Mesothelial cell of epicardium (in vitro differentiated cells): ENCODE data around the gene RLBP1. TPM values are rescaled to one million over a fixed set of nuclear protein-coding genes. Genes with fewer than 3 reads are reported as not detected.

Experiments
- DNase-seq, 2 experiments: peaks; one replicate each; pipeline ENCODE4 v3.0.0; 2021; ENCODE audit warnings: low spot score in 2 of 2; ENCODE audit not compliant: unreplicated experiment in 2 of 2
- H3K27ac Mint-ChIP-seq: 2 replicates; pipeline ENCODE4 v1.8.0; 2021; ENCODE audit warnings: mixed read lengths
- H3K27me3 Mint-ChIP-seq: 2 replicates; pipeline ENCODE4 v1.8.0; 2021; ENCODE audit warnings: low read depth, mixed read lengths
- H3K36me3 Mint-ChIP-seq: 2 replicates; pipeline ENCODE4 v1.8.0; 2021; ENCODE audit warnings: mixed read lengths
- H3K4me1 Mint-ChIP-seq: 2 replicates; pipeline ENCODE4 v1.8.0; 2021; ENCODE audit warnings: mixed read lengths
- H3K4me3 Mint-ChIP-seq: 2 replicates; pipeline ENCODE4 v1.8.0; 2021; ENCODE audit warnings: mild to moderate bottlenecking, moderate library complexity, mixed read lengths
- H3K9me3 Mint-ChIP-seq: 2 replicates; pipeline ENCODE4 v1.8.0; 2021; ENCODE audit warnings: mixed read lengths
- total RNA-seq: library from RNA; stranded (reverse); gene quantifications from 3 replicates; pipeline ENCODE4 v1.2.1, GENCODE V29; 2021
- TF ChIP-seq, protein P1 (sequence below): fragments of 200-600 bp; sonication (generic); IDR thresholded peaks from one replicate; pipeline ENCODE4 v1.5.0; 2021; ENCODE audit warnings: antibody characterized with exemption; ENCODE audit not compliant: unreplicated experiment

RLBP1 gene
- total RNA-seq, 1 donor from 2014 or later, result not detected

- TF ChIP-seq, protein P1, sequence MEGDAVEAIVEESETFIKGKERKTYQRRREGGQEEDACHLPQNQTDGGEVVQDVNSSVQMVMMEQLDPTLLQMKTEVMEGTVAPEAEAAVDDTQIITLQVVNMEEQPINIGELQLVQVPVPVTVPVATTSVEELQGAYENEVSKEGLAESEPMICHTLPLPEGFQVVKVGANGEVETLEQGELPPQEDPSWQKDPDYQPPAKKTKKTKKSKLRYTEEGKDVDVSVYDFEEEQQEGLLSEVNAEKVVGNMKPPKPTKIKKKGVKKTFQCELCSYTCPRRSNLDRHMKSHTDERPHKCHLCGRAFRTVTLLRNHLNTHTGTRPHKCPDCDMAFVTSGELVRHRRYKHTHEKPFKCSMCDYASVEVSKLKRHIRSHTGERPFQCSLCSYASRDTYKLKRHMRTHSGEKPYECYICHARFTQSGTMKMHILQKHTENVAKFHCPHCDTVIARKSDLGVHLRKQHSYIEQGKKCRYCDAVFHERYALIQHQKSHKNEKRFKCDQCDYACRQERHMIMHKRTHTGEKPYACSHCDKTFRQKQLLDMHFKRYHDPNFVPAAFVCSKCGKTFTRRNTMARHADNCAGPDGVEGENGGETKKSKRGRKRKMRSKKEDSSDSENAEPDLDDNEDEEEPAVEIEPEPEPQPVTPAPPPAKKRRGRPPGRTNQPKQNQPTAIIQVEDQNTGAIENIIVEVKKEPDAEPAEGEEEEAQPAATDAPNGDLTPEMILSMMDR, result no peak
- Mint-ChIP-seq H3K36me3 (peaks cover 2% of the 10 kb centered on the region), H3K27ac (no peak overlapping the region), H3K9me3 (no peaks in the 10 kb centered on the region), H3K4me3 (no peak overlapping the region), H3K4me1 (no peaks in the 10 kb centered on the region), H3K27me3 (peaks cover 7% of the 10 kb centered on the region)
- no peak for DNase-seq
These were observed 15.3 kb downstream of the RLBP1 start for GRCh38 chr15:89205991-89206585.

DNA sequence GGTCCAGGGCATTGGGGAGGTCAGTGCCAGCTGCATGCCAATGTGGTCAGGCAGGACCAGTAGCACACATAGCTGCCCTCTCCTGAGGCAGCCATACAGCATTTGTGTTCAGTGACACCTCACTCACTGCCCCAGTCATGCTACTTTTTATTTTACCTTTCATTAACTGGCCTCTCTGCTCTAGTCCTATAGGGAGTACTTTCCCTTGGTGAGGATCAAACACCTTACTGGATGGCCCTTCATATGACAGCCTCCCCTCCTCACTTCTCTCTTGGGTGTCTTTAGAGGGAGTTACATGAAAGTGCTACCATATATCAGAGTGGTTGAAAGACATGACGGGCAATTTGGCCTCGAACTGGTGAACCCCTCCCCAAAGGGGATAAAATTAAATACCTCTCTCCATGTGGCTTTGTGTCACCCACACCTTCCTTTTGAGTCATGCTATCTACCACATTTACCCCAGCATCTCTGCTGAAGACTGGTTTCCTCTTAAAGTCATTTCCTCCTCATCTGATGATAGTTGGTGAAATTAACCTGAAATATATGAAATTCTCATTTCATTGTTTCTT, 17.6 kb downstream of the RLBP1 start:
- DNase-seq, result no peak
- Mint-ChIP-seq H3K27ac (no peak overlapping the region), H3K4me1 (no peaks in the 10 kb centered on the region), H3K9me3 (no peaks in the 10 kb centered on the region), H3K36me3 (peaks cover 4% of the 10 kb centered on the region), H3K4me3 (no peak overlapping the region), H3K27me3 (peaks cover 7% of the 10 kb centered on the region)
- TF ChIP-seq, protein P1, result no peak

GRCh38 chr15:89201465-89202005, 19.8 kb downstream of the RLBP1 start:
- TF ChIP-seq, protein P1, result no peak
- Mint-ChIP-seq H3K36me3 (peaks cover 4% of the 10 kb centered on the region), H3K4me3 (no peak overlapping the region), H3K9me3 (no peaks in the 10 kb centered on the region), H3K27ac (no peak overlapping the region), H3K27me3 (peaks cover 2% of the 10 kb centered on the region), H3K4me1 (peaks cover 13% of the 10 kb centered on the region)
- no peak for DNase-seq

GRCh38 chr15:89200182-89200581, 21.2 kb downstream of the RLBP1 start:
- TF ChIP-seq, protein P1, result no peak

GRCh38 chr15:89199746-89200145, 21.6 kb downstream of the RLBP1 start:
- no peak overlapping the region for H3K4me3 Mint-ChIP-seq
- peaks cover 7% of the 10 kb centered on the region for H3K36me3 Mint-ChIP-seq
- no peak overlapping the region for H3K27ac Mint-ChIP-seq
- DNase-seq, result no peak
- H3K9me3 Mint-ChIP-seq, result no peaks in the 10 kb centered on the region
- TF ChIP-seq, protein P1, result no peak
- peaks cover 13% of the 10 kb centered on the region for H3K4me1 Mint-ChIP-seq
- peaks cover 2% of the 10 kb centered on the region for H3K27me3 Mint-ChIP-seq

More at GRCh38 chr15:89200182-89200581, 21.2 kb downstream of the RLBP1 start:
- Mint-ChIP-seq H3K27me3 (peaks cover 2% of the 10 kb centered on the region), H3K9me3 (no peaks in the 10 kb centered on the region), H3K27ac (no peak overlapping the region), H3K36me3 (peaks cover 7% of the 10 kb centered on the region), H3K4me1 (peaks cover 13% of the 10 kb centered on the region), H3K4me3 (no peak overlapping the region)
- DNase-seq, result no peak
